Testis (tissue), 2 donors: Measurements from ENCODE around the gene PVALEF.

ENCODE experiments used
- POLR2A ChIP-seq: fragments of 450-650 bp; IDR thresholded peaks from one replicate; pipeline ENCODE4 v1.6.1; 2017; ENCODE audit warnings: antibody characterized with exemption, mild to moderate bottlenecking, moderate library complexity
- TF ChIP-seq, protein P1 (sequence below), 3 experiments: fragments of 450-650 bp in 2 of 3; fragments of 200-600 bp in 1 of 3; sonication (generic) in 1 of 3; IDR thresholded peaks; one replicate each; pipeline ENCODE4 v1.5.1; 2016 to 2019; ENCODE audit warnings: antibody characterized with exemption in 3 of 3, mild to moderate bottlenecking in 2 of 3, moderate library complexity in 1 of 3

- TF ChIP-seq, protein P1, sequence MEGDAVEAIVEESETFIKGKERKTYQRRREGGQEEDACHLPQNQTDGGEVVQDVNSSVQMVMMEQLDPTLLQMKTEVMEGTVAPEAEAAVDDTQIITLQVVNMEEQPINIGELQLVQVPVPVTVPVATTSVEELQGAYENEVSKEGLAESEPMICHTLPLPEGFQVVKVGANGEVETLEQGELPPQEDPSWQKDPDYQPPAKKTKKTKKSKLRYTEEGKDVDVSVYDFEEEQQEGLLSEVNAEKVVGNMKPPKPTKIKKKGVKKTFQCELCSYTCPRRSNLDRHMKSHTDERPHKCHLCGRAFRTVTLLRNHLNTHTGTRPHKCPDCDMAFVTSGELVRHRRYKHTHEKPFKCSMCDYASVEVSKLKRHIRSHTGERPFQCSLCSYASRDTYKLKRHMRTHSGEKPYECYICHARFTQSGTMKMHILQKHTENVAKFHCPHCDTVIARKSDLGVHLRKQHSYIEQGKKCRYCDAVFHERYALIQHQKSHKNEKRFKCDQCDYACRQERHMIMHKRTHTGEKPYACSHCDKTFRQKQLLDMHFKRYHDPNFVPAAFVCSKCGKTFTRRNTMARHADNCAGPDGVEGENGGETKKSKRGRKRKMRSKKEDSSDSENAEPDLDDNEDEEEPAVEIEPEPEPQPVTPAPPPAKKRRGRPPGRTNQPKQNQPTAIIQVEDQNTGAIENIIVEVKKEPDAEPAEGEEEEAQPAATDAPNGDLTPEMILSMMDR (IDR thresholded peaks at IDR 0.05) = no peak
- TF ChIP-seq POLR2A = no peak
Observed at GRCh38 chr17:81200201-81200600, 34.9 kb downstream of the PVALEF start.
